Measurements from ENCODE around the gene KLHDC8B. TPM values are rescaled to one million over a fixed set of nuclear protein-coding genes. Genes with fewer than 3 reads are reported as not detected.
A peak's percentile ranks its signal among the peaks of the same experiment; 100 is the strongest.

KLHDC8B gene
- total and polyA plus RNA-seq, 9 of the 15 experiments (the other 6 are each of a cell fraction or from before 2014, with no cell fraction given) = 6.9 to 34.8 (median 25.2) TPM

DNA sequence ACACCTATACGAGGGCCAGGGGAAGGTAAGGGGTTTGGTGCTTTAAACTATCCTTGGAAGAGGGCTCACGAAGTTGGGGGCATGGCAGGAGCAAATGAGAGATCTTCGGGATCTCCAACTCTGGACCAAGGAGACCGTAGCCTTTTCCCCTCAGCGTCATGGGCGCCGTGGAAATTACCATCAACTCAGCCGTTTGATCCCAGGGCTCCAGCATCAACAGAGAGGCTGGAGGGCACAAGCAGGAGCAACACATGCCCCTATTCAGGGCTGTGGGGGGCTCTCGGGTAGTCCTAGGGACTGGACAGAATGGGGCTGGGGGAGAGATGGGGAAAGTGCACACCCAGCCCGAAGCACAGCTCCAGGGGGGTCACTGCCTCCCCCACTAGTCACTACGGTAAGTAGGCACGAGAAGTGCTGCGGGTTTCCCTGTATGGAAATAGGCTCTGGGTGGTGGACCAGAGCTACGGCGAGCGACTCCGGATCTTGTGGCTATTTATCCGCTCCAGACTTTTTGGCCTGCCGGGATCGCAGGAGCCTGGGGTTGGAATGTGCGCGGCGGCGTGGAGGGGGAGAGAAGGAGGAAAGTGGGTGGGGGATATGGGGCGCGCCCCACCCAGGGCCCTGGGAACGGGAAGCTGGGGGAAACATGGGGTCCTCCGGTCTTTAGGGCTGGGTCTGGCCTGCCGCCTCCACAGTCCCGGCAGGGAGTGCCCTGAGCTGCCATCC is 38.0 kb upstream of the KLHDC8B start (continued):
- peak; percentile 40; the same call in 1 of the 2 replicates for TF ChIP-seq FOXM1 (IDR thresholded peaks at IDR 0.05; ENCODE audit: low read depth)
- no peak for TF ChIP-seq FOXM1 (CRISPR knock-in tag; IDR thresholded peaks at IDR 0.05; ENCODE audit: low read depth)
- TF ChIP-seq, protein P1, sequence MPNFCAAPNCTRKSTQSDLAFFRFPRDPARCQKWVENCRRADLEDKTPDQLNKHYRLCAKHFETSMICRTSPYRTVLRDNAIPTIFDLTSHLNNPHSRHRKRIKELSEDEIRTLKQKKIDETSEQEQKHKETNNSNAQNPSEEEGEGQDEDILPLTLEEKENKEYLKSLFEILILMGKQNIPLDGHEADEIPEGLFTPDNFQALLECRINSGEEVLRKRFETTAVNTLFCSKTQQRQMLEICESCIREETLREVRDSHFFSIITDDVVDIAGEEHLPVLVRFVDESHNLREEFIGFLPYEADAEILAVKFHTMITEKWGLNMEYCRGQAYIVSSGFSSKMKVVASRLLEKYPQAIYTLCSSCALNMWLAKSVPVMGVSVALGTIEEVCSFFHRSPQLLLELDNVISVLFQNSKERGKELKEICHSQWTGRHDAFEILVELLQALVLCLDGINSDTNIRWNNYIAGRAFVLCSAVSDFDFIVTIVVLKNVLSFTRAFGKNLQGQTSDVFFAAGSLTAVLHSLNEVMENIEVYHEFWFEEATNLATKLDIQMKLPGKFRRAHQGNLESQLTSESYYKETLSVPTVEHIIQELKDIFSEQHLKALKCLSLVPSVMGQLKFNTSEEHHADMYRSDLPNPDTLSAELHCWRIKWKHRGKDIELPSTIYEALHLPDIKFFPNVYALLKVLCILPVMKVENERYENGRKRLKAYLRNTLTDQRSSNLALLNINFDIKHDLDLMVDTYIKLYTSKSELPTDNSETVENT (CRISPR knock-in tag; IDR thresholded peaks at IDR 0.05) = no peak
- peak; percentile 48 for TF ChIP-seq MYC (IDR thresholded peaks at IDR 0.05; ENCODE audit: low read depth, low read length)
- TF ChIP-seq MYC (CRISPR knock-in tag; IDR thresholded peaks at IDR 0.05; ENCODE audit: borderline replicate concordance, low read depth) = no peak
- 0 out of 2 replicates have a peak, but pooled peaks have one; percentile 10 for TF ChIP-seq L3MBTL2 (IDR thresholded peaks at IDR 0.05)
- TF ChIP-seq, protein P2, sequence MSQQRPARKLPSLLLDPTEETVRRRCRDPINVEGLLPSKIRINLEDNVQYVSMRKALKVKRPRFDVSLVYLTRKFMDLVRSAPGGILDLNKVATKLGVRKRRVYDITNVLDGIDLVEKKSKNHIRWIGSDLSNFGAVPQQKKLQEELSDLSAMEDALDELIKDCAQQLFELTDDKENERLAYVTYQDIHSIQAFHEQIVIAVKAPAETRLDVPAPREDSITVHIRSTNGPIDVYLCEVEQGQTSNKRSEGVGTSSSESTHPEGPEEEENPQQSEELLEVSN (IDR thresholded peaks at IDR 0.05; ENCODE audit: borderline replicate concordance in 1 of 2, extremely low read depth in 1 of 2, insufficient read depth in 1 of 2, insufficient read length in 1 of 2, low read depth in 1 of 2, low read length in 1 of 2, poor library complexity in 1 of 2, severe bottlenecking in 1 of 2) = peak in 1 of 2 experiments; percentile 40
- TF ChIP-seq EGR1 (conservative IDR thresholded peaks at IDR 0.05) = peak; percentile 56
- TF ChIP-seq, protein P3, sequence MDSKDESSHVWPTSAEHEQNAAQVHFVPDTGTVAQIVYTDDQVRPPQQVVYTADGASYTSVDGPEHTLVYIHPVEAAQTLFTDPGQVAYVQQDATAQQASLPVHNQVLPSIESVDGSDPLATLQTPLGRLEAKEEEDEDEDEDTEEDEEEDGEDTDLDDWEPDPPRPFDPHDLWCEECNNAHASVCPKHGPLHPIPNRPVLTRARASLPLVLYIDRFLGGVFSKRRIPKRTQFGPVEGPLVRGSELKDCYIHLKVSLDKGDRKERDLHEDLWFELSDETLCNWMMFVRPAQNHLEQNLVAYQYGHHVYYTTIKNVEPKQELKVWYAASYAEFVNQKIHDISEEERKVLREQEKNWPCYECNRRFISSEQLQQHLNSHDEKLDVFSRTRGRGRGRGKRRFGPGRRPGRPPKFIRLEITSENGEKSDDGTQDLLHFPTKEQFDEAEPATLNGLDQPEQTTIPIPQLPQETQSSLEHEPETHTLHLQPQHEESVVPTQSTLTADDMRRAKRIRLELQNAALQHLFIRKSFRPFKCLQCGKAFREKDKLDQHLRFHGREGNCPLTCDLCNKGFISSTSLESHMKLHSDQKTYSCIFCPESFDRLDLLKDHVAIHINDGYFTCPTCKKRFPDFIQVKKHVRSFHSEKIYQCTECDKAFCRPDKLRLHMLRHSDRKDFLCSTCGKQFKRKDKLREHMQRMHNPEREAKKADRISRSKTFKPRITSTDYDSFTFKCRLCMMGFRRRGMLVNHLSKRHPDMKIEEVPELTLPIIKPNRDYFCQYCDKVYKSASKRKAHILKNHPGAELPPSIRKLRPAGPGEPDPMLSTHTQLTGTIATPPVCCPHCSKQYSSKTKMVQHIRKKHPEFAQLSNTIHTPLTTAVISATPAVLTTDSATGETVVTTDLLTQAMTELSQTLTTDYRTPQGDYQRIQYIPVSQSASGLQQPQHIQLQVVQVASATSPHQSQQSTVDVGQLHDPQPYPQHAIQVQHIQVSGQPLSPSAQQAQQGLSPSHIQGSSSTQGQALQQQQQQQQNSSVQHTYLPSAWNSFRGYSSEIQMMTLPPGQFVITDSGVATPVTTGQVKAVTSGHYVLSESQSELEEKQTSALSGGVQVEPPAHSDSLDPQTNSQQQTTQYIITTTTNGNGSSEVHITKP (IDR thresholded peaks at IDR 0.05; ENCODE audit: partially characterized antibody) = peak; percentile 79
- TF ChIP-seq POLR2A (conservative IDR thresholded peaks at IDR 0.05) = peak; percentile 41; the same call in 1 of the 2 replicates
- no peak for TF ChIP-seq YBX1 (IDR thresholded peaks at IDR 0.05)
- TF ChIP-seq HDAC3 (IDR thresholded peaks at IDR 0.05; ENCODE audit: borderline replicate concordance, partially characterized antibody) = peak; percentile 42
- TF ChIP-seq POLR2G (IDR thresholded peaks at IDR 0.05; ENCODE audit: low read depth, low read length) = peak; percentile 73
- TF ChIP-seq, protein P4, sequence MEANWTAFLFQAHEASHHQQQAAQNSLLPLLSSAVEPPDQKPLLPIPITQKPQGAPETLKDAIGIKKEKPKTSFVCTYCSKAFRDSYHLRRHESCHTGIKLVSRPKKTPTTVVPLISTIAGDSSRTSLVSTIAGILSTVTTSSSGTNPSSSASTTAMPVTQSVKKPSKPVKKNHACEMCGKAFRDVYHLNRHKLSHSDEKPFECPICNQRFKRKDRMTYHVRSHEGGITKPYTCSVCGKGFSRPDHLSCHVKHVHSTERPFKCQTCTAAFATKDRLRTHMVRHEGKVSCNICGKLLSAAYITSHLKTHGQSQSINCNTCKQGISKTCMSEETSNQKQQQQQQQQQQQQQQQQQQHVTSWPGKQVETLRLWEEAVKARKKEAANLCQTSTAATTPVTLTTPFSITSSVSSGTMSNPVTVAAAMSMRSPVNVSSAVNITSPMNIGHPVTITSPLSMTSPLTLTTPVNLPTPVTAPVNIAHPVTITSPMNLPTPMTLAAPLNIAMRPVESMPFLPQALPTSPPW (CRISPR knock-in tag; IDR thresholded peaks at IDR 0.05) = peak; percentile 63

Data from K562 (cell line).